Upper lobe of left lung (tissue), 4 donors: Measurements from ENCODE around the gene CHRNB1.

Source experiments
- EP300 ChIP-seq, 4 donors: sonication (generic); formaldehyde crosslinking; IDR thresholded peaks; one replicate each; pipeline ENCODE4 v1.5.1; 2017; ENCODE audit warnings: antibody characterized with exemption in 4 of 4, control low read depth in 2 of 4
- POLR2A ChIP-seq, 4 donors: fragments of 450-650 bp; IDR thresholded peaks; one replicate each; pipeline ENCODE4 v1.5.1; 2016 to 2017; ENCODE audit warnings: antibody characterized with exemption in 4 of 4, mild to moderate bottlenecking in 2 of 4
- TF ChIP-seq, protein P1 (sequence below), 6 experiments: fragments of 450-650 bp in 4 of 6; fragments of 200-600 bp in 2 of 6; sonication (generic) in 2 of 6; IDR thresholded peaks; one replicate each; pipeline ENCODE4 v1.5.1; 2016 to 2019; ENCODE audit warnings: antibody characterized with exemption in 6 of 6

DNA sequence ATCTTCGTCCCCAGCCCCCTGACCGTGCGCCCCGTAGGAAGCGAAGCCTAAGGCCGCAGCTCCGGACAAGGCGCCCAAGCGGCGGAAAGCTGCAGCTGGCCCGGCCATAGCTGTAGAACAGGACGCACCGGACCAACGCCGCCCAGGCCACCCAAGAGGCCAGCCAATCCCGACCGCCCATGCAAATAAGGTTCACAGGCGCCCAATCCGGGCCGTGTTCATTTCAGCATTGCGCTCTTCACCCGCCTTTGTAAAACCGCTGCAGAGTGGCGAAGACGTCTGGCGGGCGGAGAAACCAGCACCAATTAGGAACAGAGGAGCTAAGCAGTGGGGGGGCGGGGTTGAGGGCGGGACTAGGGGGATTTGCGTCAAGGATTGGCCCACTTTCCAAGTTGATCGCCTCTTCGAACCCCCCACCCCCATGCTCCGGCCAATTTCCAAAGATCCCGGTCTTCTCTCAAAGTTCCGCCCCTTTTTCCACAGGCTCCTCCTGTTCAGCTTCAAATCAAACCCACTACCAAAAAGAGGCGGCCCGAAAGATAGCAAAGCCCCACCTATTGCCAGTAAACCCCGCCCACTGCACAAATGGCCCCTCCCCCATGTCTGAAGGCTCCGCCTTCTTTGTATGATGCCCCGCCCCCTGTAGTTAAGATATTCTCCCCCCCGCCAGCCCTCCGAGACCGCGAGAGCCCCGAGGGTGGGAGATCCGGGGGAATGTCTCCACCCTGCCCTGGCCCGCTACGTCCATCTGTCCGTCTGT, 40.7 kb upstream of the CHRNB1 start, which contains the start of gene TMEM256:
- TF ChIP-seq, protein P1, sequence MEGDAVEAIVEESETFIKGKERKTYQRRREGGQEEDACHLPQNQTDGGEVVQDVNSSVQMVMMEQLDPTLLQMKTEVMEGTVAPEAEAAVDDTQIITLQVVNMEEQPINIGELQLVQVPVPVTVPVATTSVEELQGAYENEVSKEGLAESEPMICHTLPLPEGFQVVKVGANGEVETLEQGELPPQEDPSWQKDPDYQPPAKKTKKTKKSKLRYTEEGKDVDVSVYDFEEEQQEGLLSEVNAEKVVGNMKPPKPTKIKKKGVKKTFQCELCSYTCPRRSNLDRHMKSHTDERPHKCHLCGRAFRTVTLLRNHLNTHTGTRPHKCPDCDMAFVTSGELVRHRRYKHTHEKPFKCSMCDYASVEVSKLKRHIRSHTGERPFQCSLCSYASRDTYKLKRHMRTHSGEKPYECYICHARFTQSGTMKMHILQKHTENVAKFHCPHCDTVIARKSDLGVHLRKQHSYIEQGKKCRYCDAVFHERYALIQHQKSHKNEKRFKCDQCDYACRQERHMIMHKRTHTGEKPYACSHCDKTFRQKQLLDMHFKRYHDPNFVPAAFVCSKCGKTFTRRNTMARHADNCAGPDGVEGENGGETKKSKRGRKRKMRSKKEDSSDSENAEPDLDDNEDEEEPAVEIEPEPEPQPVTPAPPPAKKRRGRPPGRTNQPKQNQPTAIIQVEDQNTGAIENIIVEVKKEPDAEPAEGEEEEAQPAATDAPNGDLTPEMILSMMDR (IDR thresholded peaks at IDR 0.05), result peak in 3 of 6 experiments; percentile 3 to 40 (median 36)
- TF ChIP-seq POLR2A (IDR thresholded peaks at IDR 0.05) (peak in 3 of 4 donors; percentile 59 to 98 (median 97)), EP300 (IDR thresholded peaks at IDR 0.05) (no peak)
